DMS53 treated with DMSO at 0.1 percent for 48 hours (cell line): Measurements from ENCODE around the gene HOXB3.

Experiments
- DNase-seq: peaks from one replicate; lab custom pipeline; 2025; ENCODE audit not compliant: unreplicated experiment; lab: John Stamatoyannopoulos, UW

Gene HOXB3

DNA sequence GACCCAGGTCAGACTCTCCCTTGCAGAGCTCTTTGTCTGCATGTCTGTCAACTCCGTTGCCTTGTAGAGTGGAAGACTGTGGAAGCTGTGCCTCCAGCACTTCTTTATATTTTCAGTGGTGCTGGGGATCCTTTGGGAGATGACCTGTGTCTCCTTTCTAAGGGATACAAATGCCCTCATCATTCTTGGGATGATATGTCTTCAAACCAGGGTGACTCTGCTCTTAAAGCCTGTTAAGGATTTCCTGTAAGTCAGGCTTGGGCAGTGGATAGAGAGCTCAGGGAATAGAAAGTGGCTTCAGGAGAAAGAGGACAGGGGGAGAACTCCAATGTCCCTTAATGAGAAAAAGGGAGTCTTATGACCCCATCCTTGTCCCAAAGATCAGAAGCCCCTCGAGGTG is 1.5 kb downstream of the HOXB3 start:
- no peak for DNase-seq

- DNase-seq, result no peak
Observed at GRCh38 chr17:48588074-48588415, 2.0 kb downstream of the HOXB3 start.

- DNase-seq, result no peak
Observed at GRCh38 chr17:48587276-48588073, 2.6 kb downstream of the HOXB3 start.

DNA sequence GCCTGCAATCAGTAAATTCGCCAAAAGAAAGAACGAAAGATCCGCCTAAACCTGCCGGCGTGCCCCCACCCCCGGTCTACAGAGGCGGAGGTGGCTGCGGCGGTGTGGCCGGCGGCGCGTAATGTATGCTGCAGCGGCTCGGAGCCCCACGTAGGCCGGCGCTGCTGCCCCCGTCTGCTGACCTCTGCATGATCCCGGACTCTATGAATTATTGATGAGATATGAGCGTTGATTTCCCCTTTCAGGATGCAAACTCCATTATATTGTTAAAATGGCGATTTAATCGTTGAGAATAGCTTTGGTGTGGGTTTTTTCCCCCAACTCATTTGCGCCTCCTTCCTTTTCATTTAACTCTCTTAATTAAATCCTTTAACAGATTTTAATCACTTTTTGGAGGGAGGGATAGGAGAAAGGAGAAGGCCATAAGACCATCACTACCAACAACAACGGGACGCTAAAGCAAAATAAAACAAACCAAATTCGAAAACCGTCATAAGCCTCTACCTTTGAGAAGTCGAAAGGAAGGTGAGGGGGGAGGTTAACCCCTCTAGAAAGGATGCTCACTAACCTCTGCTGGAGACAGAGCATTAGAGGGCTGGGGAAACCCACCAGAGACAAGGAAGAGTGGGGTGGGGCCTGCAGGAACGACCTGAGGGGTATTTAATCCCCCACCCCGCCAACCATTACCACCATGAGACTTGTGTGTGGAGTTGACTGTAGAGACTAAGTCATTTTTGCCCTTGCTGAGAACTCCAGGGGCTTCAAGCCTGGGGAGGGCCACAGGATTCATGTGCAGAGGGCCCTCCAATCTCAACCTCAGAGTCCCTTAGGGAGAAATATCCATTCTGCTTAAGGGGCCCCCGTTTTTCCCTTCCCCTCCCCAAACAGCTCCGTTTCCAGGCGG is 3.4 kb downstream of the HOXB3 start:
- no peak for DNase-seq

GRCh38 chr17:48584223-48584741 is 5.8 kb downstream of the HOXB3 start:
- DNase-seq, result no peak

DNA sequence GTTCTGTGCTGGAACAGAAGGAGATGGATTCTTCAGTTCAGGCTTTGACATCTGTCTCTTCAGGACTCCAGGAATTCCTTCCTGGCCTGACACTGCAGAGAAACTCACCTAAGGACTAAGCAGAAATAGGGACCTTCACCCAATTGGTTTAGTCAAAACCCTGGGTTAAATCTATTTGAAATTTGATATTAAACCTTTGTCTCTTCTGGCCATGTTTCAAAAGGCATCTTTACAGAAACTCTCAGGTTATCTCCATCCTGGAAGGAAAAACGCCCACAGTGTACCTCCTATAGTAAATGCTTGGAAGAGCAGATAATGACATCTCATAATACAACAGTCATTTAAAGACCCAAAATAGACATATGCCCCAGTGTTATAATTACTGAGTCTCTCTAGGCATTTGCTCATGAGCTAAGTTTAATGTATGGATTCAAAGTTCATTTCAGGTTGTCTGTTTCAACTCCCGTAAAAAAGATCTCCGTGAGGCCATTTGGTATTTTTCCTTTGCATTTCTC is 6.3 kb downstream of the HOXB3 start:
- DNase-seq, result no peak

DNA sequence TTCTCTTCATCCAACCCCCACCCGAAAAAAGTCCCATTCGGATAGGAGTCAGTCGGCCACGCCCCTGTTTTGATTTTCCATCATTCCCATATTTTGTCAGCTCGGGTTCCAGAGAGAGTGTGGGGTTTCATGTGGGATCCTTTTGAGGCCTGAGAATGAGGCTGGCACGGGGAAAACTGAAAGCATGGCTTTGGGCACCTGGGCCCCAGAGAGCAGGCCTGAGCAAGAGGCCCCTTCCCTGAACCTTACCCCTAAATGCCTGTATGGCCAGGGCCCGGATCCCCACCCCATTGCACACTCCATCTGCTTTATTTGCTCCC is 7.3 kb downstream of the HOXB3 start:
- DNase-seq, result no peak

GRCh38 chr17:48579760-48580554 is 10.1 kb downstream of the HOXB3 start:
- no peak for DNase-seq

- no peak for DNase-seq
Observed at GRCh38 chr17:48579471-48579759, 10.6 kb downstream of the HOXB3 start.

DNA sequence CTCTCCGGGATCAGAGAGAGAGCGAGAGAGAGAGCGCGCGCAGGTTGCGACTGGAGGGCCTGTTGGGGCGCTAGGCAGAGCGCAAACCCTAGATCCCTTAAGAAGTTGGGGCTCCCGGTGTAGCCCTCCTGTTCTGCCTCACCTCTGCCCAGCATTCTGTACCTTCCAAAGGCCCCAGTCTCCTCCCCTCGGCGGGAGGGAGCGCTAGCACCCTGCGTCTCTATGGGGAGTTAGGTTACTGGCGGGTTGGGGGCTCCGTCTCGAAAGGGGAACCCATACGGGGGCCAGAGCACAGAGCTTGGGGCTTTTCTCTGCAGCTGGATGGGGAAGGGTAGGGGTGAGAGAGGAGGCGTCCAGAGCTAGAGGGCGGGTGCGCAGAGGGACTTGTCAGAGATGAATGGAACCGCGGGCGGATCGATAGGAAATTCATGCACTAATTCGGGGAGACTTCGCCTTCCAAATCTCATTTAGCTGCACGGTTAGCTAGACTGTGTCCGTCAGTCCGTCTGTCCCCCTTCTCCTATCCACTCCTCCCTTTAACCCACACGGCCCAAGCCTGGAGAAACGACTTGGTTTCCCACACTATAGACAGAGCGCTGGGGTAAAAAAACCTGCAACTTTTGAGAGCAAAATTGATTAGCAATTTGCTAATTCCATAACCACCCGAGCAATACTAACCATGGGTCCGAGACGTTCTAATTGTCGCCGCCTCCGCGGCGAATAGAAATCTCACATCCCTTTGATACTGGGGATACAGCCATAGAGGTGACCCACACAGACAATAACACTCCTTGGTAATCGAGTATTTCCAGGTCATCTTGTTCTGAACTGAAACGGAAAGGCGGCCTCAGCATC is 11.2 kb downstream of the HOXB3 start:
- no peak for DNase-seq

GRCh38 chr17:48577946-48578615 is 12.0 kb downstream of the HOXB3 start, which contains the start of gene HOXB4:
HOXB4 (minus strand) TSS chr17:48578350; CDS start chr17:48578319, 31 bp downstream.
- DNase-seq, result no peak

DNA sequence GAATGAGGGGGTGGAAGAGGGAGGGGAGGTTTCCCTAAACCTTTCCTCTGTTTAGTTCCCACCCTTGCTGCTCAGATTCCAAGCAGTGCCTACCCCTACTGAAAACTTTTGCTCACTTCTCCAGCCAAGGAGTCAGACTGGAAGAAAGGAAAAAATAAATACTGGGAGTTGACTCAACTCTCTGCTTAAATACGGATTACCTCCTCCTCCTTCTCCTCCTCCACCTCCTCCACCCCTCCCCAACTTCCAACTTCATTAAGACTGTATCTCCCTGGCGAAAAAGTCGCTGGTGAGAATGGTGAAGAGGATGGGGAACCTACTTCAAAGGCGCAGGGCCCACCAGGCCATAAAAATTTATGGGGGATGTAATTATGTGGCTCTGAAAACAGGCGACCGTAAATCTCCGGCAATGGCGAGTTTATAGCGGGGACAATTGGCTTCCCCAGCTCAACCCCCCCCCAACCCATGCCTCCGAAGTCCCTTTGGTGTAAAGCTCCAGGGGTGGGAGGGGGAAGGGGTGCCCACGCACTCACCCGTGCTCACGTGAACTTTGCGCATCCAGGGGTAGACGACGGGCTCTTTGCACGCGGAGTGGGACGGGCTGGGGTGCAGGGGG is 12.6 kb downstream of the HOXB3 start:
- no peak for DNase-seq

DNA sequence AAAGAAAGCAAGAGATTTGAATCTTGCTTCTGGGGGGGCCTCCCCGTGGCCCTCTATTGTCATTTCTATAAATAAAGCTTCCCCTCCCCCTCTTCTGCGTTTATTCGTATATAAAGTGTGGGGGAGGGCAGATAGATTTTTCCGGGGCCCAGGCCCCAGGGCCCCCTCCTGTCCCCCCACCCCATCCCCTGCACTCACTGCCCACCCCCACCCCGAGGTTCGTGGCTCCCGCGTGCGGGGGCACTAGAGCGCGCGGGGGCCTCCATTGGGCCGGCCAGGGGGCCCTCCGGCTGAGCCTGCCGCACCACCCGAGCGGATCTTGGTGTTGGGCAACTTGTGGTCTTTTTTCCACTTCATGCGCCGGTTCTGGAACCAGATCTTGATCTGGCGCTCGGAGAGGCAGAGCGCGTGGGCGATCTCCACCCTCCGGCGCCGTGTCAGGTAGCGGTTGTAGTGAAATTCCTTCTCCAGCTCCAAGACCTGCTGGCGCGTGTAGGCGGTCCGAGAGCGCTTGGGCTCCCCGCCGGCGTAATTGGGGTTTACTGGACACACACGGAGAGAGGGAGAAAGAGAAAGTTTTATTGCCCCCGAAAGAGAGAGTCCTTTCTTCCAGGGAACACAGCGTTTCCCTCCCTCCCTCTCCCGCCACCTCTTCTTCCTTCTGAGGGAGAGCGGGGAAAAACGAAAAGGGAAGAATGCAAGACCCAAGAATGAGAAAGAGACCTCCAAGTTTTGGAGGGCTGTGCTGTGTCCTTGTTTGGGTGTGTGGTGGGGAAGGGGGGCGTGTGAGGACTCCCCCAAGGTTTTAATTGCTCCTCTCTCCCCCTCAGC is 13.3 kb downstream of the HOXB3 start:
- no peak for DNase-seq

DNA sequence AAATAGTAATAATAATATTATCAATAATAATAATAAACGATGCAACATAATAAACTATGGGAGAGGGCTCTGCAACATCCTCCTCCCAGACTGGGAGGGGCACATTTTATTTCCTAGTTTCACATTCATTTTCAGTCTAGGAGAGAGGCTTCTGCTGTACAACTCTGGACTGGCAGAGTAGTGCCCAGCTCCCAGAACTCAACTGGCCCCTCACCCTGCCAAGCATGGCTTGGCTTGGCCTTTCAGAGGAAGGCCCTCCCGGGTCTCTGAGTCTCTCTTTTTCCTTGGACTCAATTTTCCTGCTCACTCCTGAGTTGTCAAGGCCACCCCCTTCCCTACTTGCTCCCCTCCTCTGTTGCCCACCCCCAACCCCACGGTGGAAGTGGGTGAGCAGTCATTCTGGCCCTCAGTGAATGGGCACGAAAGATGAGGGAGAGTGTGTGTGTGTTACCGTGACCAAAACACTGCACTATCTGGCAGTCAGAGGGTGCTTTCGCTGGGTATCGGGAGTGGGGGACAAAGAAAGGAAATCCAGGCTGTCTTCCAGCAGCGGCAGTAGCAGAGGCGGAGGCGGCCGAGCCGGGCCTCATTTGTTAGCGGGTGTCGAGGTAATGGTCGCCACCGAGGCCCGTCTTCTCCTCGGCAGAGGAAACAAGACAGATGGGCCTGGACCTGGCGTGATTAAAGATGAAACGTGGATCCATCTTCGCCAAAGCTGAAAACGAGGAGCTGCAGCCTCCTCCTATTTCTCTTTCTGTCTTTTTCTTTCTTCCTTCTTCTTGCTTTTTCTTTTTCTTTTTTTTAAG is 14.2 kb downstream of the HOXB3 start:
- no peak for DNase-seq

- DNase-seq, result no peak
Observed at GRCh38 chr17:48575066-48575582, 14.9 kb downstream of the HOXB3 start.

DNA sequence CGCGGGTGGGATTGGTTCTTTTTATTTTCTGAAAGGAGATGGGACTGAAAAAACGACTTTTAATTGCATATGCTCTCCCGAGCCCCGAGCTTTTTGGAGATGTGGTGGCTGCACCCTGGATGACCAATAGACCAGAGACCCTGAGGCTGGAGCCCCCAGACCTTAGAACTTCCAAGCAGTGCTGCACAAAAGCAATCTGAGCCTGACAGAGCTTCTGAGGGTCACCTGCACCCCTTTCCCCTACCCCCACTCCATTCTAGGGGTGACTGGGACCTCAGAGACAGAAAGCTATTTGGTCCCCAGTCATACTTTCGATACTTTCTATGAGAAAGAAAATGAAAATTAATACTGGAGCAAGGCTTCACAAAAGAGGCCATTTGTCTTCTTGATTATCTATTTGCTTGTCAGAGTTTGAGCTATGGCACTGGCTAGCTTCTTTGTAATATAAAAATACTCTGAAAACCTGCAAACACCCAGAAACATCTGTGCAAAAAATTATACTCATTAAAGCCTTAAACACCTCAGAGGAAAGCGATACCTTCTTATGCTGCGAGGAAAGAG is 15.5 kb downstream of the HOXB3 start:
- DNase-seq, result no peak

DNA sequence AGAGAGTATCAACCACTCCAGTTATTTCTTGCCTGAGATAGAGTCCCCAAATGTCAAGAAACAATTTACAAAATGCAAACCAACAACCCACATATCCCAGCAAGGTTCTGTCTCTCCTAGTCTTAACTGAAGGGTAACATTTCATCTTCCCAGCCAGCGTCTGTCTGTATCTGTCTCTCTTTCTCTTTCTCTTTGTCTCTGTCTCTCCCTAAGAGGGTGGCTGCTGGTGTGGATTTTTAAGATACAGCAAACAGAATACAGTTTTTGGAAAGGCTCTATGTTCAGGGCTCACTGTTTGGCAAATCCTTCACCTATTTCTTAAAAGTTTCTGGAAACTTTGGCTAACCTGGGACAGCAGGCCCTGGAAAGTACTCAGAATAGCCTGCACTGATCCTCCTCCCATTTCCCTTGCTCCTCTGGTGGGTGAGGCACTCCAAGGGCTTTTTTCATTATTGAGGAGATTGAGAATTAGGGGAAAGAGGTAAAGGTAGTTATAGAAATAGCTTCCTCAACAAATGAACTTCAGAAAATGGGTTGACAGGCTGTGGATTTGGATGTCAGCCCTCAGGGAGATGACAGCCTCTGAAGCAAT is 18.1 kb downstream of the HOXB3 start:
- DNase-seq, result no peak
